ENCODE results near the gene GJA4. TPM values are rescaled to one million over a fixed set of nuclear protein-coding genes. Genes with fewer than 3 reads are reported as not detected.

GJA4 gene
- total RNA-seq, 1 experiment from 2014 or later = not detected

DNA sequence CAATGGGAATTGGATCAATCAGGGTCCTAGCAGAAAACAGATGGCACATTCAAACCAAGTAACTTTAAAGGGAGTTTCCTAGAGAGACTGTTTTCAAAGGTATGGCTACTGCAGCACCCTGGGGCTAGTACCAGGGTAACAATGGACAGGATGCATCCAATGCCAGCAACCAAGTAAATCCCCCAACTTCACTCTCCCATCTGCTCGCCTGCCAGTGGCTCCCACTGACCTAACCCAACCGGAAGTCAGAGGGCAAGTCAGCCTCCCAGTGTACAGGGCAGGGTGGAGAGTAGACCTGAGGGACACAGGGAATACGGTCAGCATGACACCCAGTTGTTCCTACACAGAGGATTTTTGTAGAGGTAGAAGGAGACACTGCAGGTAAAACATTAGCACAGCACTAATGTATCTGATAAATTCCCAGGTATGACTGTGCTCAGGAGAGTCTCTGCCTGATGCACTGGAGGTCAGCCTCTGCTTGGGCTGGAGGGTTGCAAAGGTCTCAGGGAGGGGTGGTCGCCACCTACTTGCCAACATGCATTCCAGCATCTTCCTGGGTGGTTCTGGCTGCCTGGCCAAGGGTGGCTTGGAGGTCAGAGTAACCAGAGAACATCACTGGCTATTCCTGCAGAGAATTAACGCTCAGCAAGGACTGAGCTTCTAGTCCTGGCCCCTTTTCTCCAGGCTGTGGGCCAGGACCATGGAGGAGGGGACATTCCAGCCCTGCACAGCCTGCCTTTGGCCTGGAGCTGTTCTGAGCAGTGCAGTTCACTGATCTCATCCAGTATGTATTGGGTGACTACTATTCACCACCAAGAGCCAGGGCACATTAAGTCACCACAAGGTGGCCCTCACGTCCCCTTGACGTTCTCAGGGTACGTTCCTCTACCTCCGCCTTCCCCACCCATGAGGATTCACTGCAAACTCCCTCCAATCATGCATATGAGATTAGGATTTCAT is 5.1 kb upstream of the GJA4 start:
- DNase-seq (no peak), ATAC-seq (no peak)
- intact Hi-C loops (cut with micrococcal nuclease) = loop anchor here (2.0 kb wide), 1 partner anchor 35 kb away; no protein-coding TSS in a partner anchor
- H3K4me3 ChIP-seq (ENCODE audit: low read length) = no peak overlapping the region
- no peaks in the 10 kb centered on the region for H3K27me3 ChIP-seq (ENCODE audit: low read length)
- H3K79me2 ChIP-seq (ENCODE audit: low read length) = peaks cover 31% of the 10 kb centered on the region
- H3F3A ChIP-seq (ENCODE audit: low read length, unreplicated experiment) = no peaks in the 10 kb centered on the region
- ChIA-PET CTCF (interaction anchor here (0.6 to 0.9 kb wide), 3 partner anchors 41 to 144 kb away, joined by 3 to 4 read pairs (median 3); no protein-coding TSS in a partner anchor), POLR2A (ENCODE audit: unreplicated experiment) (no interaction called here)
- H3K4me2 ChIP-seq (ENCODE audit: low read length) = no peak overlapping the region
- H3K9ac ChIP-seq (ENCODE audit: low read length) = no peak overlapping the region; the same call in 1 of the 2 replicates
- H3K9me3 ChIP-seq (ENCODE audit: low read length) = no peaks in the 10 kb centered on the region
- peak overlapping the region; percentile 80 for H3K27ac ChIP-seq (ENCODE audit: low read length)
- no peak overlapping the region for H2AFZ ChIP-seq (ENCODE audit: low read length)
- peaks cover 46% of the 10 kb centered on the region for H3K4me1 ChIP-seq (ENCODE audit: insufficient read depth, low read length)
- BruUV-seq (replicated peaks) = no TSS peak
- 0 out of 2 replicates have a peak, but pooled peaks cover 7% of the 10 kb centered on the region for H4K20me1 ChIP-seq (ENCODE audit: low read length)
- TF ChIP-seq, protein P1, sequence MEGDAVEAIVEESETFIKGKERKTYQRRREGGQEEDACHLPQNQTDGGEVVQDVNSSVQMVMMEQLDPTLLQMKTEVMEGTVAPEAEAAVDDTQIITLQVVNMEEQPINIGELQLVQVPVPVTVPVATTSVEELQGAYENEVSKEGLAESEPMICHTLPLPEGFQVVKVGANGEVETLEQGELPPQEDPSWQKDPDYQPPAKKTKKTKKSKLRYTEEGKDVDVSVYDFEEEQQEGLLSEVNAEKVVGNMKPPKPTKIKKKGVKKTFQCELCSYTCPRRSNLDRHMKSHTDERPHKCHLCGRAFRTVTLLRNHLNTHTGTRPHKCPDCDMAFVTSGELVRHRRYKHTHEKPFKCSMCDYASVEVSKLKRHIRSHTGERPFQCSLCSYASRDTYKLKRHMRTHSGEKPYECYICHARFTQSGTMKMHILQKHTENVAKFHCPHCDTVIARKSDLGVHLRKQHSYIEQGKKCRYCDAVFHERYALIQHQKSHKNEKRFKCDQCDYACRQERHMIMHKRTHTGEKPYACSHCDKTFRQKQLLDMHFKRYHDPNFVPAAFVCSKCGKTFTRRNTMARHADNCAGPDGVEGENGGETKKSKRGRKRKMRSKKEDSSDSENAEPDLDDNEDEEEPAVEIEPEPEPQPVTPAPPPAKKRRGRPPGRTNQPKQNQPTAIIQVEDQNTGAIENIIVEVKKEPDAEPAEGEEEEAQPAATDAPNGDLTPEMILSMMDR (conservative IDR thresholded peaks at IDR 0.05; ENCODE audit: low read depth, low read length) = peak; percentile 46
- no peak for TF ChIP-seq EZH2phosphoT487 (IDR thresholded peaks at IDR 0.05; ENCODE audit: borderline replicate concordance, low read length)
- peaks cover 29% of the 10 kb centered on the region for H3K36me3 ChIP-seq (ENCODE audit: low read depth, low read length)
- no peaks in the 10 kb centered on the region for H3K9me2 ChIP-seq (replicated peaks; ENCODE audit: low read length)

DNA sequence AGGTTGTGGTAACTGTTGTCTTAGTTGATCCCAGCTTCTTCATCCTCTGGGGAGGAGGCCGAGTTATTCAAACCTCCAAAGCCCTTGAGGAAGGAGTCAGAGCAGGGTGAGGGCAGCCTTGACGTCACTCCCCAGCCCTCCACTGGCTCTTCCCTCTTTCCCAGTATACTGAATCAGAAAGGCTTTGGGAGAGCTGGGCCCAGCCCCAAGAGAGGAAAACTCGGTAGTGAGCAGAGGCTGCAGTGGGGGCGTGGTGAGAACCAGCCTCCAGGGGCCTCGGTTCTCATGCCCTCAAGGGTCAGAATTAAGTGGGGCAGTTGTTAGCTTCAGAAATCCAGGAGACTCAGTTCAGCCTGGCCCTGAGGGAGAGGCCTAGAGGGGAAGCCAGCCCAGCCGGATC is 1.8 kb upstream of the GJA4 start:
- Histone ChIP-seq H3K4me1 (ENCODE audit: insufficient read depth, low read length) (peaks cover 15% of the 10 kb centered on the region), H3K27me3 (ENCODE audit: low read length) (no peaks in the 10 kb centered on the region), H3K4me2 (ENCODE audit: low read length) (no peak overlapping the region), H3K4me3 (ENCODE audit: low read length) (no peak overlapping the region), H2AFZ (ENCODE audit: low read length) (no peak overlapping the region), H3K9me2 (replicated peaks; ENCODE audit: low read length) (no peaks in the 10 kb centered on the region), H3K9ac (ENCODE audit: low read length) (no peak overlapping the region), H3K27ac (ENCODE audit: low read length) (no peak overlapping the region), H3K79me2 (ENCODE audit: low read length) (no peaks in the 10 kb centered on the region), H3F3A (ENCODE audit: low read length, unreplicated experiment) (no peaks in the 10 kb centered on the region), H3K9me3 (ENCODE audit: low read length) (no peaks in the 10 kb centered on the region), H4K20me1 (ENCODE audit: low read length) (0 out of 2 replicates have a peak, but pooled peaks cover 6% of the 10 kb centered on the region), H3K36me3 (ENCODE audit: low read depth, low read length) (peaks cover 8% of the 10 kb centered on the region)
- POLR2A ChIA-PET (ENCODE audit: unreplicated experiment) = no interaction called here
- CTCF ChIA-PET = no interaction called here
- TF ChIP-seq EZH2phosphoT487 (IDR thresholded peaks at IDR 0.05; ENCODE audit: borderline replicate concordance, low read length) (no peak), EZH2 (IDR thresholded peaks at IDR 0.05; ENCODE audit: low read length, unreplicated experiment) (no peak)
- TF ChIP-seq, protein P1 (conservative IDR thresholded peaks at IDR 0.05; ENCODE audit: low read depth, low read length) = no peak
- BruUV-seq (replicated peaks) = no TSS peak
- DNase-seq (no peak), ATAC-seq (no peak)
- intact Hi-C loops (cut with micrococcal nuclease) = no loop called here

DNA sequence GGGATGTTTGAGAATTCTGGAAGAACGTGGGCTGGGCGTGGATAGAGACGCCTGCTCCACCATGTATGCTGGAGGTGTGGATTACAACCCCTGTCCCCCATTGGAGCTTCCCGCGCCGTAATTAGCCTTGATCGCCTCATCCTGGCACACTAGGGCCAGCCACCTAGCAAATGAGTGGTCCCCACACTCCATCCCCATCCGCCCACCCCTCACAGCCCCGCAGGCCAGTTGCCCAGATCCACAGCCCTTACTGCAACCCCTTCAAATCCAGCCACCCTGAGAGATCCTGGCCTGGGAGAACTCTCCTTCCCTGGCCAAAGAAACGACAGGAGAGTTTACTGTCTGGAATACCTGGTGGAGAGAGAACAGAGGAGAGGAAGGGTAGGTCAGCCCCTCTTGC is 375 bp upstream of the GJA4 start:
- intact Hi-C loops (cut with micrococcal nuclease) = no loop called here
- CTCF ChIA-PET = no interaction called here

More for the DNA sequence above, 375 bp upstream of the GJA4 start:
- no peak for ATAC-seq
- Histone ChIP-seq H3K79me2 (ENCODE audit: low read length) (no peaks in the 10 kb centered on the region), H3K4me3 (ENCODE audit: low read length) (no peak overlapping the region), H3K4me1 (ENCODE audit: insufficient read depth, low read length) (peaks cover 4% of the 10 kb centered on the region; the same call in 1 of the 2 replicates), H3K27me3 (ENCODE audit: low read length) (no peaks in the 10 kb centered on the region), H3K9me3 (ENCODE audit: low read length) (no peaks in the 10 kb centered on the region), H3K4me2 (ENCODE audit: low read length) (no peak overlapping the region), H3F3A (ENCODE audit: low read length, unreplicated experiment) (no peaks in the 10 kb centered on the region), H3K9ac (ENCODE audit: low read length) (no peak overlapping the region), H3K9me2 (replicated peaks; ENCODE audit: low read length) (no peaks in the 10 kb centered on the region), H3K27ac (ENCODE audit: low read length) (no peak overlapping the region), H3K36me3 (ENCODE audit: low read depth, low read length) (no peaks in the 10 kb centered on the region), H4K20me1 (ENCODE audit: low read length) (no peaks in the 10 kb centered on the region), H2AFZ (ENCODE audit: low read length) (no peak overlapping the region)
- TF ChIP-seq EZH2phosphoT487 (IDR thresholded peaks at IDR 0.05; ENCODE audit: borderline replicate concordance, low read length) (no peak), EZH2 (IDR thresholded peaks at IDR 0.05; ENCODE audit: low read length, unreplicated experiment) (no peak)
- TF ChIP-seq, protein P1 (conservative IDR thresholded peaks at IDR 0.05; ENCODE audit: low read depth, low read length) = no peak
- no TSS peak for BruUV-seq (replicated peaks)
- POLR2A ChIA-PET (ENCODE audit: unreplicated experiment) = no interaction called here
- no peak for DNase-seq
